Transverse colon (tissue), 1 donor: ENCODE data around the gene PTPRN2.

Source experiments
- EP300 ChIP-seq: sonication (generic); formaldehyde crosslinking; IDR thresholded peaks from one replicate; pipeline ENCODE4 v1.6.1; 2017; ENCODE audit warnings: antibody characterized with exemption, low read depth
- POLR2A ChIP-seq: fragments of 450-650 bp; IDR thresholded peaks from one replicate; pipeline ENCODE4 v1.6.1; 2016; ENCODE audit warnings: antibody characterized with exemption, mild to moderate bottlenecking, moderate library complexity

DNA sequence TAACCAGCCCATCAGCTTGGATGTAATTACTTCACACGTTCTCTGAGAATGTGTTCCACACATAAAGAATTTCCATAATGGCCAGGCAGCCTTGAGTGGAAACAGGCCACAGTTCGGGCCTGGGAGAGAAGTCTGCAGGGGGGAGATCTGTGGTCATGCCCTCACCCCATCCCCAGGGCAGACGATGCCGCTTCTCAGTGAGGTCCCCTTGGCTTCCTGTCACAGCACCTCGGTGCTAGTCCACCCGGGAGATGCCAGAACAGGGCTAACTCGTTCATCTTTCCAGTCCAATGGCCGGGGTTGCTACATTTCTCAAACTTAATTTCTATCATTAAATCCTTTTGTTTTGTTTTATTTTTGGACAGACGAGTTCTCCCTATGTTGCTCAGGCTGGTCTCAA, 624.1 kb downstream of the PTPRN2 start:
- TF ChIP-seq EP300: no peak
- TF ChIP-seq POLR2A: no peak
